Germinal center (tissue), 1 donor: ENCODE data around the gene FRMD4A.
"Not testable (repeated sequence)": the region's sequence is repeated elsewhere in the genome, so short reads cannot be mapped to it uniquely, and the experiment has no call there.

ENCODE experiments used
- DNase-seq: peaks from one replicate; pipeline ENCODE4 v3.0.0; 2012; ENCODE audit warnings: mixed read lengths, low spot score

The FRMD4A gene

DNA sequence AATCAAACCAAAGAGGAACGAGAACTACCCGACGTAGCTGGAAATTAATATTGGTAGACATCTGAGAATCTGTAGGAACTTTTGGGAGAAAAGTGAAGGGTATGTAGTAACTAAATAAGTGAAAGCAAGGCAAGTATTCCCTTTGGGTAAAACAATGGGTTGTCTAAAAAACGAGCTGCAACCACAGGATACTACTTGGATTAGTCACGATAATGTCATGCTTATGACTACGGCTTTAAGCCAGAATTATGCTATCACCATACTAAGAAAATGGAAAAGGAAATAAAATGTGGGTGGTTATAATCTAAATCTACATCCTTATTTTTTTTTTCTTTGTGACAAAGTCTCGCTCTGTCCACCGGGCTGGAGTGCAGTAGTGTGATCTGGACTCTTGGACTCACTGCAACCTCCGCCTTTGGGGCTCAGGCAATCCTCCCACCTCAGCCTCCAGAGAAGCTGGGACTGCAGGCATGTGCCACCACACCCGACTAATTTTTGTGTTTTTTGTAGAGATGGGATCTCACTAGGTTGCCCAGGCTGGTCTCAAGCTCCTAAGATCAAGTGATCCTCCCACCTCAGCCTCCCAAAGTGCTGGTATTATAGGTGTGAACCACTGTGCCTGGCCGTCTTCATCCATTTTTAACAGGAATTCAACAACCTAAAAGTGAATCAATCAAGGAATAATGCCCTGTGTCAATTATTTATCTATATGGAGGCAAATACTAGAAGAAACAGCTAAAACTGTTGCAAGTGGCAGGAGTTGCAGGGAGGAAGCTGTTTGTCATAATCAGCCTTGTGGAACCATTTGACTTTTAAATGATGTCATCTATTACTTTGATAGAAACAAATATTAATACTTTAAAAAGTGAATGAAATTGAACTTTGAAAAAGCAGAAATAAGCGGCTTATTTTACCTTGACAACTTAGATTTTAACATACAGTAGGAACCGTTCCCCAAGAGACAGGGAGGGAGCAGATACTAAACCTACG, 554.6 kb downstream of the FRMD4A start:
- no peak for DNase-seq

DNA sequence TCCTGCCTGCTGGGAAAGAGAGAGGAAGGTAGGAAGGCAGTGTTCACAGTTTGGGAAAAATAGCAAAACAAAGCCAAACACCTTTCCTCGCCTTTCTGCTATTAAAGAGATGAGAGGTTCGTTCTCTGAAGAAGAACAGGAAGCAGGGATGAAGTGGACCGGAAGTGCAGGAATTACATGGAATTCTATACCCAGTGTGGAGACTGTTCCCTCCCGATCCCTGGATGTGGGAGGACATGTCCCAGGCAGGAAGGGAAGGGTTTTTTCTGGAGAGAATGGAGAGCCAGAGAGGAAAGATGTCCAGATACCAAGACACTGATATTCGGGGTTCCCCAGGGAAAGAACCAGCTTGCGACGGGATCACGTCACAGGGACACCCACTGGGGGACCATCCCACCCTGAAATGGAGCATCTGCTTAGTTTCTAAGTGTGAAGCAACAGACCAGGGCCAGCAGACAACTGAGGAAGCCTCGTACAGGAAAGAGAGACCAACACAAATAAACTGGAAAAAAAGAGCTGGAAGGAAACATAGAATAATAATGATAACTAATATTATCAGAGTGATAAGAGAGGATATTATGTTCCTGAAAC, 556.3 kb downstream of the FRMD4A start:
- no peak for DNase-seq

DNA sequence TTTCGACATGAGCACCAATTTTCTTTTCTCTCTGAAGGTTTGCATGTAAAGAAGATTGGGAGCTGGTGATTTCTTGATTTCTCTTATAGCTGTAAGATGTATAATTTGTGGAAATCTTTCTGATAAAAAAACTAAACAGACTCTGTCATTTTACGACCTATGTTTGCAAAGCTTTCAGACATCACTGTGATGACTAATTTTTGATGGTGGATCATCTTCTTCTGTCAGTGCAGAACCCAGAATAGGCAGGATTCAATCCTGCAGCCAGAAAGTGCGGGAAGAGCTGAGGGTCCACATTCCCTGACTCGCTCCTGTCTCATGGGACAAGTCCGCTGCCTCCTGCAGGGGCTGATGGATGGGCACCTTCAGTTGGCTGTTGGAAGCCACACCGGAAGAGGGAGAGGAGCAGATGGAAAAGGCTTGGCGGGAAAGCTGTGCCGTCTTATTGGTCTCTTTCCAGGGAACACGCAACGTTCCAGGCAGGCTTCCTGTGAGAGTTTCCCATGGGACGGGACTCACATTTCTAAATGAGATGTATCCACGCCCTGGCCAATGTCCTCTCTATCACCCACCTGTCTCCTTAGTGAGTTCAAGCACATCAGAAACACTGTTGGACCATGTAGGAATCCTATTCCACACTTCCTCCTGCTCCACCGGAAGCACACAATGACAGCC, 557.1 kb downstream of the FRMD4A start:
- DNase-seq: no peak

DNA sequence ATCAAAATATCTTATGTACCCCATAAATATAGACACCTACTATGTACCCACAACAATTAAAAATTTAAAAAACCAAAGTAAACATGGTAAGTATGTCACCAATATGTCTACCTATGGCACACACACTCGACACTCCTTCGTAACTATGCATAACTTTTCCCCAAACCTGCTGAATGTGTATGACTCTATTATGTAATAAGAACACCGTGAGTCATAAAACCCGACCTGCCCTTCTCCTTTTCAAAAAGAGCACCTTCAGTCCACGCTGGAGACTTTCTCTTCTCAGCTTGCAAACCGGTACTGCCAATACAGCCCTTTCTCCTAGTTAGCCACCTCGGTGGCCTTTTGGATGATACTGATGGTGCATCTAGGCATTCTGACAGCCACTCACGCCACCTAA, 557.7 kb downstream of the FRMD4A start:
- no peak for DNase-seq

DNA sequence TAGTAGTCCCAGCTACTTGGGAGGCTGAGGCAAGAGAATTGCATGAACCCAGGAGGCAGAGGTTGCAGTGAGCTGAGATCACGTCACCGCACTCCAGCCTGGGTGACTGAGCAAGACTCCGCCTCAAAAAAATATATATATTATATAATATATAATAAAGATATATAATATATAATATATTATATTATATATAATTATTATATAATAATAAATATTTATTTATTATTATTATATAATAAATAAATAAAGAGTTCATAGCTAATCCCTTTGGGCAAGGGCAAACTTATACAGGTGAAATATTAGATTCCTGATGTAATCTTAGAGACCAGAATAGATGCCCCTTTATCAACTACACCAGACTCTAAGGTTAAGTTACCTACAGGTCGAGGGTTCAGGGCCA, 558.7 kb downstream of the FRMD4A start:
- no peak for DNase-seq

DNA sequence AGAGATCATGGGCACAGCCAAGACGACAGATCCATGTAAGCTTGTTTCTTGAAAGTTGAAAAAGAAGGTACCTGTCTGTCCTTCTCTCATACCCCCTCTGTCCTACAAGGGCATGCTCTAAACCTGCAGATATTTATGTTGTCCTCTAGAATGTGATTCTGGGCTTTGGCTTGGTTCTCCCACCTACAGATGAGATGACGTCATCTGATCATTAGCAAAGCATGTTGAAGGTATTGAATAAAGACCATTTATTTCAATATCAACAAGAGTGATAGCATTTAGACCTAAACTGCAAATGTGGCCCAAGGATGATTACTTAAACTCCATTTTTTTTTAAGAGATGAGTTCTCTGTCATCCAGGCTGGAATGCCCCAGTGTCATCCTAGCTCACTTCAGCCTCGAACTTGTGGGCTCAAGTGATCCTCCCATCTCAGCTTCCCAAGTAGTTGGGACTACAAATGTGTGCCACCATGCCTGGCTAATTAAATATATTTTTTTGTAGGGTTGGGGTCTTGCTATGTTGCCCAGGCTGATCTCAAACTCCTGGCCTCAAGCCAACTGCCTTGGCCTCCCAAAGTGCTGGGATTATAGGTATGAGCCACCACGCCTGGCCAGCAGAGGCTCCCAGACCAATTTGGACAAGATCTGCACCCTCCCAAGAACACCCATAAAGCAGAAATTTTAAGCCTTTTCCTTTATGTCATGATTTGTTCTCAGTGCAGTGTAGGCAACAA, 559.8 kb downstream of the FRMD4A start:
- DNase-seq: no peak

DNA sequence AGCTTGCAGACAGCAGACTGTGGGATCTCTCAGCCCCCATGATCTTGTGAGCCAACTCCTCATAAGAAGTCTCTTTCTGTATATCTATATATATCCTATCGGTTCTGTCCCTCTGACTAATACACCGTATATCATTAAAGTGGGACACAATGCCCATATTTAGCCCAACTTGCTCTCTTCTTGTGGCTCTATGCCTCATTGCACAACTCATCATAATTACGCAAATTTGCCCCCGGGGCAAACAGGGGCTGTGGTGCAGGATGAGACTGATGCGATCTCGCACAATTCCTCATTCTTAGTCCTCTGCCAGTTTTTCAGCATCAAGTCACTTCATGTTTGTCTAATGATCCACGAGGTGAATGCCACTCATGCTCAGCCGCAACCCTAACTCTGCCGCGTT, 560.8 kb downstream of the FRMD4A start:
- peak; percentile 44 for DNase-seq

- no peak for DNase-seq
Observed at GRCh38 chr10:13767676-13768178, 563.0 kb downstream of the FRMD4A start.

GRCh38 chr10:13767148-13767547, 563.6 kb downstream of the FRMD4A start:
- not testable (repeated sequence) for DNase-seq

DNA sequence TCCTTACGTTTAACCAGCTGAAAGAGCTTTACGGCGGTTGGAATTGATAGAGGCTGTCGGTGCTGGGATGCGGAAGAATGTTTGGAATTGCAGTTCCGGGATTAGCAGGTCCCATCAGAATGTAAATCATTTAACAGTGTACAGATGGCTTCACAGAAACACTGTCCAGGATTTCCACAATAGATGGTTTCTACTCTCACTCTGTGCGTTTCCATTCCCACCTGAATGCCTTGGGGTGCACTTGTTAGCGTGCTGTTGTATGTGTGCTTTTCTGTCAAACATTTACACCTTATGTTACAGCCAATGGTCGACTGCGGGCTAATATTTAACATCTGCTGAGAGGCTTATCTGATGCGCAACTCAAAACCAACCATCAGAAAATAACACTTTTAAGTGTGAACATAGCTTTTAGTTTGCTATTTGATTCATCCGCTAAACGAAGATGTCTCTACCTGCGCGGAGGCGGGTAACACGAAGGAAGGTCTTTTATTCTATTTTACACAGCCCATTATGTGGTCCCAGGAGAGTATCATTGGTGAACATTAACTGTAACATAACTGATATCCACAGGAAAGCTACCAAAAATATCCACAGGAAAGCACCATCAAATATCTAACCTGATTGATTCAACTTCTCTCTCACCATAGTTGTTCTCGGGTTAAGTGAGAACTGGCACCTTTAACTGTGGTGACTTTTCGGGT, 564.9 kb downstream of the FRMD4A start:
- DNase-seq: no peak

DNA sequence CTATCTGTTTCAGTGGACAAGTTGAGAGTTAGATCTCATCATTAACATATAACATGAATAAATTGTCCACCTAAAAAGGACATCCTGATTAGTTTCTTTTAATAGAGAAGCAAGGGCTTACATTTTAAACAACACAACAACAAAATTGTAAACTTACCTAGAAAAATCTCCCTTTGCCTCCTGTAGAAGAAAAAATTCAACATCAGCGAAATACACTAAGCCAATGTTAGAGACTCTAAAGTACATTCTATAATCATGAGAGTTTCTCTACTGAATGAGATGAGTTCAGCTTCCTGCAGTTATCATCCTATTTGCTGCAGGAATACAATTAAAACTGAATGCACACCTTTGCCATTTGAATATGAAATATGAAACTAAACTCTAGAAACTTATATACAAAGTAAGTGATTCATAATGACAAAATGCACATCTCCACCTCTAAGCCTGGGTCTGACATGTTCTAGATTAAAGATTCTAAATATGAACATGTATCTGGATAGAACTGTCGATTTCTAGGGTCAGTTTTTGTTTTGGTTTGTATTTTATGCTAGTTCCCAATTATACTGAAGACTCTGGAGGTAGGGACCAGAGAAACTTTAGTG, 569.1 kb downstream of the FRMD4A start:
- DNase-seq: no peak

- no peak for DNase-seq
Observed at GRCh38 chr10:13759168-13759567, 571.6 kb downstream of the FRMD4A start.

DNA sequence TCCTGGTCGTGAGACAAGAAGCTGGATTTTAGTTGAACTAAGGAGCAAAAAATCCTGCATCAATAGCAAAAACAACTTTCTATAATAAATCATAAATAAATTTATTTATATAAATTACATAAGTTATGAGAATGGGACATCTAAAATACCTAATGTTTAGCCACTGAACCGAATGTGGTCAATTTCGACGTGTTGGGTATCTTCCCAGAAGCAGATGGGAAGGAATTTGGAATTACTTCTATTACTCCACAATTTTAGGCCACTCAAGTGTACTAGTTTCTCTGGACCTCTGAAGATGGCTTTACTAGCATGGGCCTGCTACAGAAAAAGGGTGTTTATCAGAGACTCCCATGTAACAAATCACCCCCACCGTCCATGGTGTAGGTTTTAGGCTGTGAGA, 572.0 kb downstream of the FRMD4A start:
- DNase-seq: no peak

DNA sequence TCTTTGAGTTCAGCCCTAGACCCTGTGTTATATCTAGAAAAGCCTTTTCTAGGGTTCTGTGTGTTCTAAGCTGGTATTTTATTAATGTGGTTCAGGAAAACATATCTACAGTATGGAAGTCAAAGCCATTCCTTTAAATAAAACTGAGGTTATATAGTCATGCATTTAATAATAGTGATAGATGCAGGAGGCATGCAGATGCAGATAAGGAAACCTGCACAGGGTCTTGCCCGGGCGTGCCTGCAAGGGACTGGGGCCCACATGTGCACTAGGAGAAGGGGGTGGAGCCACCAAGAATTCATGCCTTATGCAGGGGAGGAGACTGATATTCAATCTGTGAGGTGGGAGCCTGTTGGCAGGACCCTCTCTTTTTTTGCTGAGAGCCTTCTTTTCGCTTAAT, 572.4 kb downstream of the FRMD4A start:
- no peak for DNase-seq

- DNase-seq: no peak
Observed at GRCh38 chr10:13754277-13754676, 576.4 kb downstream of the FRMD4A start.

DNA sequence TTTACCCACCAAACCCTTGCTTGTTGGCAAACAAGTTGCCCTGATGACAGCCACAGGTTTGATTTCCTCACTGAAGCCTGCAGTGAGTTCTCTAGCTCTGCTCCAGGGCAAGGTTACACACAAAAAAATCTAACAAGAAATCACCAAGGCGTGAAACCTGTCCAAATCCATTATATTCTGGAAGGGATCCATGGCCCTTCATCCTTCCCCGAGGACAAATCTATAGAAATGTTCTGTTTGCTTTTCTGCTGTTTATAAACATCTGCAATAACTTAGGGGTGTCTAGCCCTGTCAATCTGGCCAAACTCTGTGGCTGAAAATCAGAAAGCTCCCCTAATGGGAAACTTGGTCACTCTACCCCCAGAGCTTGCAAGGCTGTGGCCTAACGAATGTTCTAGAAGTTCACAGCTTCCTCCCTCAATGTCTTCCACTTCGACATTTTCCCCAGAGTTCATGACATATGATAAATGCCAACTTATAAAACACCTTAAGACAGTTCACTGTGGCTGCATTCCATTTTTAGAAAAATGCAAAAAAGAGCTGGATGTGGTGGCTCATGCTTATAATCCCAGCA, 579.4 kb downstream of the FRMD4A start:
- DNase-seq: no peak

- no peak for DNase-seq
Observed at GRCh38 chr10:13750299-13751190, 580.2 kb downstream of the FRMD4A start.

GRCh38 chr10:13745271-13745670, 585.5 kb downstream of the FRMD4A start:
- DNase-seq: no peak

GRCh38 chr10:13743963-13744362, 586.8 kb downstream of the FRMD4A start:
- DNase-seq: no peak
